Caco-2 (cell line): ENCODE measurements around the gene RIPK3. TPM values are rescaled to one million over a fixed set of nuclear protein-coding genes. Genes with fewer than 3 reads are reported as not detected.

Experiments
- BruUV-seq: library from RNA; stranded (reverse); fragments of 400-500 nt; replicated peaks from 2 replicates; lab custom pipeline; 2021; lab: Mats Ljungman, UMichigan
- CTCF ChIA-PET: fragments of 300-600 bp; sonication (Branson Sonifier 250); formaldehyde crosslinking; loops from one replicate; lab custom pipeline; 2022; ENCODE audit warnings: antibody characterized with exemption; lab: Charles Lee
- POLR2A ChIA-PET: fragments of 300-600 bp; sonication (Branson Sonifier 250); formaldehyde crosslinking; loops from one replicate; lab custom pipeline; 2022; ENCODE audit warnings: antibody characterized with exemption; lab: Charles Lee
- DNase-seq, 2 experiments: peaks; one replicate each; pipeline versions ENCODE4 v3.0.0 to v3.0.0-alpha.2; 2020 to 2022
- H3K27me3 ChIP-seq: replicated peaks from 2 replicates; pipeline ENCODE4 v1.6.0; 2011; ENCODE audit warnings: low read length; ENCODE audit not compliant: control insufficient read depth, insufficient read depth
- H3K36me3 ChIP-seq: 2 replicates; pipeline ENCODE4 v1.5.1; 2011; ENCODE audit warnings: low read length; ENCODE audit not compliant: control insufficient read depth, insufficient read depth
- H3K4me1 ChIP-seq: fragments of 250-450 bp; sonication (Bioruptor Pico); 2 replicates; pipeline ENCODE4 v1.5.1; 2020; ENCODE audit warnings: mild to moderate bottlenecking
- H3K4me3 ChIP-seq: 2 replicates; pipeline ENCODE4 v1.5.1; 2011; ENCODE audit warnings: low read depth, mild to moderate bottlenecking, control low read depth, low read length
- H3K9me3 ChIP-seq: fragments of 250-450 bp; sonication (Bioruptor Pico); 2 replicates; pipeline ENCODE4 v1.5.1; 2020; ENCODE audit warnings: mild to moderate bottlenecking, moderate library complexity
- H3K27ac Mint-ChIP-seq: one replicate; pipeline ENCODE4 v1.8.0; 2022; ENCODE audit warnings: mixed read lengths; ENCODE audit not compliant: unreplicated experiment
- H3K27me3 Mint-ChIP-seq: one replicate; pipeline ENCODE4 v1.8.0; 2022; ENCODE audit warnings: mixed read lengths; ENCODE audit not compliant: insufficient read depth, unreplicated experiment
- H3K36me3 Mint-ChIP-seq: one replicate; pipeline ENCODE4 v1.8.0; 2022; ENCODE audit warnings: mild to moderate bottlenecking, mixed read lengths; ENCODE audit not compliant: insufficient read depth, unreplicated experiment
- H3K4me1 Mint-ChIP-seq: one replicate; pipeline ENCODE4 v1.8.0; 2022; ENCODE audit warnings: low read depth, mixed read lengths; ENCODE audit not compliant: unreplicated experiment
- H3K4me3 Mint-ChIP-seq: one replicate; pipeline ENCODE4 v1.8.0; 2022; ENCODE audit warnings: mild to moderate bottlenecking, moderate library complexity, mixed read lengths; ENCODE audit not compliant: unreplicated experiment
- H3K9me3 Mint-ChIP-seq: one replicate; pipeline ENCODE4 v1.8.0; 2022; ENCODE audit warnings: mixed read lengths; ENCODE audit not compliant: unreplicated experiment
- intact Hi-C: fragments of 100-400 bp; cut with micrococcal nuclease; formaldehyde crosslinking; loops from one replicate; pipeline ENCODE4 v1.10.0; 2022; ENCODE audit not compliant: unreplicated experiment
- total RNA-seq: library from RNA; stranded (reverse); gene quantifications from 2 replicates; pipeline ENCODE4 v1.2.3, GENCODE V29; 2022
- TF ChIP-seq, protein P1 (sequence below), 2 experiments: fragments of 200-600 bp in 1 of 2; IDR thresholded peaks; 1 replicate in 1 of 2; 2 replicates in 1 of 2; pipeline versions ENCODE4 v1.5.1 to v1.8.0; 2011 to 2022; ENCODE audit warnings: antibody characterized with exemption in 1 of 2, control low read depth in 1 of 2, inconsistent platforms in 1 of 2, low read depth in 1 of 2, low read length in 1 of 2, mild to moderate bottlenecking in 1 of 2, moderate library complexity in 1 of 2; ENCODE audit not compliant: insufficient read depth in 1 of 2, severe bottlenecking in 1 of 2, unreplicated experiment in 1 of 2

Gene RIPK3
- total RNA-seq, 1 experiment from 2014 or later = 1.5 TPM

DNA sequence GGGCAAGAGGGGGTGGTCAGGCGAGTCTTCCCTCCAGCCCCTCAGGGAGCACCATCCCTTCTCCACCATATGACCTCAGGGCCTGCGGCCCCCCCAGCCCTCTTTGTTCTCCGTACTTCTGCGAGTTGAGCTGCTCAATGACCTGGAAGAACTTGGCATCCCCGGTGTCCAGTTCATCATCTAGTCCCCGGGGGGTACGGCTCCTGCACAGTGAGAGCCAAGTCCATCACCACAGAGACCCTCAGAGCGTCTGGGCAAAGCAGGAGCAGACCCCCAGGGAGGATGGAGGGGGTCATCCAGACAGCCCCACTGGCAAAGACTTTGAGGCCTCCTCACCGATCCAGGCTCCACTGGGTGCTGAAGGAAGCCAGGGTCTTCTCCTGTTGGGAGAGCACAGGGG is 13.8 kb downstream of the RIPK3 start:
- no peak for DNase-seq
- ChIA-PET CTCF (interaction anchor here (1.4 kb wide), 1 partner anchor 106 kb away, joined by 3 read pairs; no protein-coding TSS in a partner anchor), POLR2A (no interaction called here)
- TF ChIP-seq, protein P1, sequence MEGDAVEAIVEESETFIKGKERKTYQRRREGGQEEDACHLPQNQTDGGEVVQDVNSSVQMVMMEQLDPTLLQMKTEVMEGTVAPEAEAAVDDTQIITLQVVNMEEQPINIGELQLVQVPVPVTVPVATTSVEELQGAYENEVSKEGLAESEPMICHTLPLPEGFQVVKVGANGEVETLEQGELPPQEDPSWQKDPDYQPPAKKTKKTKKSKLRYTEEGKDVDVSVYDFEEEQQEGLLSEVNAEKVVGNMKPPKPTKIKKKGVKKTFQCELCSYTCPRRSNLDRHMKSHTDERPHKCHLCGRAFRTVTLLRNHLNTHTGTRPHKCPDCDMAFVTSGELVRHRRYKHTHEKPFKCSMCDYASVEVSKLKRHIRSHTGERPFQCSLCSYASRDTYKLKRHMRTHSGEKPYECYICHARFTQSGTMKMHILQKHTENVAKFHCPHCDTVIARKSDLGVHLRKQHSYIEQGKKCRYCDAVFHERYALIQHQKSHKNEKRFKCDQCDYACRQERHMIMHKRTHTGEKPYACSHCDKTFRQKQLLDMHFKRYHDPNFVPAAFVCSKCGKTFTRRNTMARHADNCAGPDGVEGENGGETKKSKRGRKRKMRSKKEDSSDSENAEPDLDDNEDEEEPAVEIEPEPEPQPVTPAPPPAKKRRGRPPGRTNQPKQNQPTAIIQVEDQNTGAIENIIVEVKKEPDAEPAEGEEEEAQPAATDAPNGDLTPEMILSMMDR (IDR thresholded peaks at IDR 0.05; ENCODE audit: insufficient read depth in 1 of 2, low read depth in 1 of 2, low read length in 1 of 2, severe bottlenecking in 1 of 2, unreplicated experiment in 1 of 2) = no peak
- no peaks in the 10 kb centered on the region for H3K4me1 Mint-ChIP-seq
- Histone ChIP-seq H3K36me3 (no peaks in the 10 kb centered on the region), H3K27me3 (no peaks in the 10 kb centered on the region; the same call in 1 of the 2 replicates), H3K9me3 (no peaks in the 10 kb centered on the region), H3K4me3 (no peak overlapping the region), H3K4me1 (no peaks in the 10 kb centered on the region)
- no peaks in the 10 kb centered on the region for H3K36me3 Mint-ChIP-seq
- H3K4me3 Mint-ChIP-seq = no peak overlapping the region
- no TSS peak for BruUV-seq
- no peaks in the 10 kb centered on the region for H3K9me3 Mint-ChIP-seq
- intact Hi-C loops = no loop called here
- H3K27ac Mint-ChIP-seq = no peak overlapping the region
- H3K27me3 Mint-ChIP-seq = no peaks in the 10 kb centered on the region

DNA sequence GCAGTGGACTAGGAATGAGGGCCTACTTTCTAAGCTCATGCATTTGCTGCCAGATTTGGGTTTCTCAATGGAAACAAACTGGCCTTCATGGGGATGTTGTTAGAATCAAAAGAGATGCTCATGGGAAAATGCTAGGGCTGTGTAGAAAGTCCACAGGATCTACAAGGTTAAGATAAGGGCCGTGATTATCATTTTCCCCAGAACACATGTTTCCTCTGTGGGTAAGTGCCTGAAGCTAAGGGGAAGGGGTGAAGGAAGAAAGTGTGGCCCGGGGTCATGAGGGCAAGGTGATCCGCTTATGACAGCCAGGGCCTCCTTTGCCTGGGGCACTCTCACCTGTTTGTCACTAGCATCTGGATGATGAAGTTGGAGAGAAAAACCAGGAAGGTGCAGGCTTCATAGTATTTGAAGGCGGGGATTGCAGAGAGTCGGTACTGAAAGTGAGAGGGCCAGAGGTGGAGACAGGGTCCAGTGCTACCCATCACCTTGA is 14.7 kb downstream of the RIPK3 start:
- no peak overlapping the region for H3K4me3 Mint-ChIP-seq
- intact Hi-C loops = no loop called here
- ChIA-PET POLR2A (no interaction called here), CTCF (interaction anchor here (0.6 to 1.4 kb wide), 3 partner anchors 9 to 106 kb away, joined by 3 read pairs; no protein-coding TSS in a partner anchor)
- no peak overlapping the region for H3K4me3 ChIP-seq
- H3K27ac Mint-ChIP-seq = no peak overlapping the region
- DNase-seq = no peak
- no peaks in the 10 kb centered on the region for H3K9me3 ChIP-seq
- no peaks in the 10 kb centered on the region for H3K4me1 Mint-ChIP-seq
- H3K27me3 Mint-ChIP-seq = peaks cover 3% of the 10 kb centered on the region
- no TSS peak for BruUV-seq
- no peaks in the 10 kb centered on the region; the same call in 1 of the 2 replicates for H3K27me3 ChIP-seq
- H3K36me3 ChIP-seq = no peaks in the 10 kb centered on the region
- no peaks in the 10 kb centered on the region for H3K9me3 Mint-ChIP-seq
- TF ChIP-seq, protein P1 (IDR thresholded peaks at IDR 0.05; ENCODE audit: insufficient read depth in 1 of 2, low read depth in 1 of 2, low read length in 1 of 2, severe bottlenecking in 1 of 2, unreplicated experiment in 1 of 2) = no peak
- no peaks in the 10 kb centered on the region for H3K36me3 Mint-ChIP-seq
- H3K4me1 ChIP-seq = no peaks in the 10 kb centered on the region

GRCh38 chr14:24324024-24324423 is 15.8 kb downstream of the RIPK3 start:
- Mint-ChIP-seq H3K27me3 (peaks cover 10% of the 10 kb centered on the region), H3K4me1 (no peaks in the 10 kb centered on the region), H3K4me3 (no peak overlapping the region), H3K27ac (no peak overlapping the region), H3K36me3 (no peaks in the 10 kb centered on the region), H3K9me3 (no peaks in the 10 kb centered on the region)
- DNase-seq = no peak
- TF ChIP-seq, protein P1 (IDR thresholded peaks at IDR 0.05; ENCODE audit: insufficient read depth in 1 of 2, low read depth in 1 of 2, low read length in 1 of 2, severe bottlenecking in 1 of 2, unreplicated experiment in 1 of 2) = no peak
- ChIA-PET CTCF (interaction anchor here (0.8 kb wide), 1 partner anchor 10 kb away, joined by 3 read pairs; no protein-coding TSS in a partner anchor), POLR2A (no interaction called here)
- Histone ChIP-seq H3K4me3 (no peak overlapping the region), H3K4me1 (no peaks in the 10 kb centered on the region), H3K36me3 (no peaks in the 10 kb centered on the region), H3K9me3 (no peaks in the 10 kb centered on the region), H3K27me3 (no peaks in the 10 kb centered on the region; the same call in 1 of the 2 replicates)
- BruUV-seq = no TSS peak
- intact Hi-C loops = no loop called here
